Retinal pigment epithelial cell (primary cell): ENCODE data around the gene HUS1.

ENCODE experiments used
- DNase-seq: peaks from one replicate; pipeline ENCODE4 v3.0.0-alpha.2; 2010; ENCODE audit warnings: low read depth
- H3K4me3 ChIP-seq: 2 replicates; pipeline ENCODE4 v1.5.1; 2011; ENCODE audit warnings: mild to moderate bottlenecking, low read length, control low read depth, moderate library complexity
- TF ChIP-seq, protein P1 (sequence below): conservative IDR thresholded peaks from 2 replicates; pipeline ENCODE4 v1.5.1; 2011; ENCODE audit warnings: low read depth, low read length, control low read depth, inconsistent platforms

HUS1 gene

DNA sequence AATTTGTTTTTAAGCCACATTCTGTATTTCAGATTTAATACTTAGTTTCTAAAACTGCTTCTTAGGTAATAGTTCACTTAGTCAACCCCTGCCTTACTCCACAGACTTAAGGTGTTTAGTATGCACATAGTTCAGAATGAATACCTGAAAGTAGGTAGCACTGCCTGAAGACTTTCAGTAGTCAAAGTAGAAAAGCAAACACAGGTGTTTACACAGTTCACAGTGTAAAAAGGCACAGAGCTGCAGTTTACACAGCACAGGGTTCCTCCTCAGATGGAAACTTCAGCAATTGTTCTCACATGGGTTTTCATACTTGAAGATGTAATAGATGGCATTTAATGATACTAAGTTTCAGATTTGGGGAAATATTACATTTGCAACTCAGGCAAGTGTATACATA, 28.0 kb downstream of the HUS1 start:
- TF ChIP-seq, protein P1, sequence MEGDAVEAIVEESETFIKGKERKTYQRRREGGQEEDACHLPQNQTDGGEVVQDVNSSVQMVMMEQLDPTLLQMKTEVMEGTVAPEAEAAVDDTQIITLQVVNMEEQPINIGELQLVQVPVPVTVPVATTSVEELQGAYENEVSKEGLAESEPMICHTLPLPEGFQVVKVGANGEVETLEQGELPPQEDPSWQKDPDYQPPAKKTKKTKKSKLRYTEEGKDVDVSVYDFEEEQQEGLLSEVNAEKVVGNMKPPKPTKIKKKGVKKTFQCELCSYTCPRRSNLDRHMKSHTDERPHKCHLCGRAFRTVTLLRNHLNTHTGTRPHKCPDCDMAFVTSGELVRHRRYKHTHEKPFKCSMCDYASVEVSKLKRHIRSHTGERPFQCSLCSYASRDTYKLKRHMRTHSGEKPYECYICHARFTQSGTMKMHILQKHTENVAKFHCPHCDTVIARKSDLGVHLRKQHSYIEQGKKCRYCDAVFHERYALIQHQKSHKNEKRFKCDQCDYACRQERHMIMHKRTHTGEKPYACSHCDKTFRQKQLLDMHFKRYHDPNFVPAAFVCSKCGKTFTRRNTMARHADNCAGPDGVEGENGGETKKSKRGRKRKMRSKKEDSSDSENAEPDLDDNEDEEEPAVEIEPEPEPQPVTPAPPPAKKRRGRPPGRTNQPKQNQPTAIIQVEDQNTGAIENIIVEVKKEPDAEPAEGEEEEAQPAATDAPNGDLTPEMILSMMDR: no peak
- no peak overlapping the region for H3K4me3 ChIP-seq
- DNase-seq: no peak

DNA sequence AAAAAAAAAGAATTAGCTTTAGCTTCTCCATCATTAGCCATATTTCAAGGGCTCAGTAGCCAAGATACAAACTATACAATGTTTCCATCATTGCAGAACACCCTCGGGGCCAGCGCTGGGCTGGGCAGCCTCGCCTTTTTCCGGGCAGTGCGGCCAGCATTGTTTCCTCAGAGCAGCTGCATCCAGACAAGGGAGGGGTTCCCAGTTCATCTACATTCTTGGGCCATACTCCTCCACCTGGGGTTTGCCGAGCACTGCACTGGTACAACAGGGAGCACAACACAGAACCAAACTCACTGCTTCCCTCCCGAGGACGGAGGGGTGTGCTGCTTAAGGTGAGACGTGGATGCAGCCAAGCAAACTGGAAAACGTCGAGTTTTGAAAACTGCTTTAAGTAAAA, 28.7 kb downstream of the HUS1 start:
- DNase-seq: no peak
- TF ChIP-seq, protein P1: no peak
- no peak overlapping the region for H3K4me3 ChIP-seq

DNA sequence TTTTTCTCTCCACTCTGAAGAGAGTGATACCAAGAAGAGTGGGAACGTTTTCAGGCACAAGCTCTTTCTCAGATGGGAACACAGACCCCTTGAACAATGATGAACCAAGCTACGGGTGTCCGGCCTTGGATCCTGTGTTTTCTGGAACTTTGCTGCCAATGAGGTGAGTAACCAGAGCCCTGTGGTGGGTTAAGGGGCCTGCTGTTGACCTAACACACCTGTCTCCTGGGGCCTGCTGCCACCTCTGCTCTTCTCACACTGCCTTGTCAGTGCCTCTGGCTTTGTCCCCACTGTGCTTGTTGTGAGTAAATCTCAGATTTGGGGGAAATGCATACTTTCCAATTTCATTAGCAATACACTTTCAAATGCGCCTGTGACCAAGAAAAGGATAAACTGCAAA, 29.7 kb downstream of the HUS1 start:
- H3K4me3 ChIP-seq: no peak overlapping the region
- DNase-seq: no peak
- TF ChIP-seq, protein P1: no peak

DNA sequence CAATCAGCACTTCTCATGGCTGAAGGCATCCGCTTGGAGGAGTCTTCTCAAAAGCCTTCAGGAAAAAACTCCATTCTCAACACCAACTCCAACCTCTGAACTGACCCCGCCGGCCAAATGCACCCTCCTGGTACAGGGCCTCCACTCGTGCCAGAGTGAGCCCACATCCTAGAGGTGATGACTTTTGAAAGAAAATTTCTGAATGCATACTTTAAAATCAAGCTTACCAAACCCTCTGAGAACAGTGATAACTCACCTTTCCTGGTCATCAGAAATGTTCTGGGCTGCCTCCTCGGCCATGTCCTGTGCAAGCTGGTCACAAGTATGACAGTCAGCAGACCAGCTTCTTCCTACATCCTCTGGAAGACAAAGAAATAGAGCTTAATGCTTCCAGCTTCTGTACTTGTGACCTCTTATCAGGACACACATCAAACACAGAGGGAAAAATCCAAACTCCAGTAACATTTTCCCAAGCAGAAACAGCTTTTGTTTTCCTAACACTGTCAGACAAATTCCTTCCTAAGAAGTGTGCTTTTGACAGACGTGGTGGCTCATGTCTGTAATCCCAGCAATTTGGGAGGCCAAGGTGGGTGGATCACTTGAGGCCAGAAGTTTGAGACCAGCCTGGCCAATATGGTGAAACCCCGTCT, 31.1 kb downstream of the HUS1 start, which contains the start of gene PKD1L1:
TSS of gene PKD1L1 (minus strand) at position 326 of the 650 bp plus-strand sequence. CDS start at position 300, 26 bp downstream.
- no peak within 1 kb of the TSS for H3K4me3 ChIP-seq
- DNase-seq: no peak
- TF ChIP-seq, protein P1: no peak

DNA sequence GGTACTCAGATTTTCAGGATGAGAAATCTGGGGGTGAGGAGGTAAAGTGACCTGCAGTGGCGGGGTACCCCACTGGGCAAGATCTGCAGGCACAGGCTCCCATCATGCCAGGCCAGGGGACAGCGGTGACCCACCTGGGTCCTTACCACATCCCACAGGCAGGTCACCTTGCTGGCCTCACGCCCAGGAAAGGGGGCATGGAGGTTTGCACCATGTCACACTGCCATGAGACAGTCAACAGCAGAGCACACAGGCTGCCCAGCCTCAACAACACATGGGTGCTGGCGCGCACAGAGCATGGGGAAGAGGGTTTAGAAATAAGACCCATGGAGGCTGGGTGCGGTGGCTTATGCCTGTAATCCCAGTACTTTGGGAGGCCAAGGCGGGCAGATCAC, 32.1 kb downstream of the HUS1 start:
- TF ChIP-seq, protein P1: no peak
- no peak overlapping the region for H3K4me3 ChIP-seq
- no peak for DNase-seq

DNA sequence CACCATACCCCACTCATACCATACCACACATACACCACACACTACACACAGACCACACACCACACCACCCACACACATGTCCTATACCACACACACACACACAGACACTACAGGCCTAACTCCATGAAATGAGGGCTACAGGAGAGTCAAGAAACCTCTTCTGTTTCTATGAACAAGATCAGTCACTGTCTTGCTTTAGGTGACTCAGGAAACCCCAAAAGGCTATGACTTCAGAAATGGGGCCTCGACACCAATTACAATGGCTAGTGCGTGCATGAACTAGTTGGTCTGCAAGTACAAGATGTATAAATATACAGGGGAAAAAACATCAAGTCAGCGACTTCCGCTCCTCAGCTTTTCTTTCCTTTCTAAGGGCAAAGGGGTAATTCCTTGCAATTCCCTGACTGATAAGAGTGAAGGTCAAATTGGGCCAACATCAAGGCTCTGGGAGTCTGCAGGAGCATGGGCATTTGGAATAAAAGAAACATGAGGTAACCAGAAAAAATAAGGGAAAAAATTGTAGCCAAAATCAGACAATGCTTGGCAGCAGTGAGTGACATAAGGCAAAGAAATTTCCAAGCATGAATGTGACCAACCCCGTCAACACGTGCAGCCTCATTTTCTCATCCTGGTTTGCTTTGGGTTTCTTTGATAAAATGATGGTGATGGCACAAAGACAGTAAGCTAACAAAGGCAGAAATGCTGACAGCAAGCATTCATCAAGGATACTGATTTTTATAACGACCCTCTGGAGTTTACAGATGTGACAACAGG, 32.6 kb downstream of the HUS1 start:
- H3K4me3 ChIP-seq: no peak overlapping the region
- TF ChIP-seq, protein P1: no peak
- DNase-seq: no peak
